Suprapubic skin (tissue), 4 donors: ENCODE results near the gene TMPO. TPM values are rescaled to one million over a fixed set of nuclear protein-coding genes. Genes with fewer than 3 reads are reported as not detected.

Source experiments
- DNase-seq, 2 donors: peaks; one replicate each; pipeline ENCODE4 v3.0.0-alpha.2; 2019; ENCODE audit warnings: low spot score in 2 of 2
- H3K27ac ChIP-seq: fragments of 200-600 bp; sonication (generic); one replicate; pipeline ENCODE4 v1.5.1; 2019
- H3K27me3 ChIP-seq: fragments of 200-600 bp; sonication (generic); one replicate; pipeline ENCODE4 v1.5.1; 2019
- H3K36me3 ChIP-seq: fragments of 200-600 bp; sonication (generic); one replicate; pipeline ENCODE4 v1.5.1; 2019
- H3K4me1 ChIP-seq: fragments of 200-600 bp; sonication (generic); one replicate; pipeline ENCODE4 v1.5.1; 2019
- H3K4me3 ChIP-seq: fragments of 200-600 bp; sonication (generic); one replicate; pipeline ENCODE4 v1.5.1; 2019; ENCODE audit warnings: mild to moderate bottlenecking
- H3K9me3 ChIP-seq: fragments of 200-600 bp; sonication (generic); one replicate; pipeline ENCODE4 v1.5.1; 2019
- EP300 ChIP-seq: sonication (generic); formaldehyde crosslinking; IDR thresholded peaks from one replicate; pipeline ENCODE4 v1.6.1; 2017; ENCODE audit warnings: antibody characterized with exemption
- POLR2A ChIP-seq, 2 donors: fragments of 450-650 bp; IDR thresholded peaks; one replicate each; pipeline ENCODE4 v1.6.1; 2017; ENCODE audit warnings: antibody characterized with exemption in 2 of 2, mild to moderate bottlenecking in 2 of 2, moderate library complexity in 2 of 2
- POLR2AphosphoS5 ChIP-seq, 3 donors: sonication (generic); formaldehyde crosslinking; IDR thresholded peaks; one replicate each; pipeline ENCODE4 v1.6.1; 2017; ENCODE audit warnings: antibody characterized with exemption in 3 of 3
- WGBS: methylation state at CpG from one replicate; pipeline ENCODE4 v1.1.5; 2018; 5-methylcytosine and 5-hydroxymethylcytosine counted together
- total RNA-seq, 4 donors: library from RNA; depleted of rRNA; stranded (reverse); fragments of >200 nt; gene quantifications; one replicate each; pipeline ENCODE4 v1.1.0, GENCODE V29; 2016
- TF ChIP-seq, protein P1 (sequence below), 2 donors: fragments of 200-600 bp in 1 of 2; fragments of 450-650 bp in 1 of 2; sonication (generic) in 1 of 2; IDR thresholded peaks; one replicate each; pipeline ENCODE4 v1.5.1; 2016 to 2019; ENCODE audit warnings: antibody characterized with exemption in 2 of 2, mild to moderate bottlenecking in 1 of 2, moderate library complexity in 1 of 2

The TMPO gene
- 10 to 100 TPM; 45.7 to 66.5 (median 51.0) TPM for total RNA-seq

GRCh38 chr12:98515287-98516110 lies at the start of gene TMPO:
Gene TMPO, plus strand, starts transcription at chr12:98515590. Its CDS starts 278 bp downstream, at chr12:98515868.
- no peaks in the 10 kb centered on the region for H3K36me3 ChIP-seq
- DNase-seq = peak; percentile 91 to 94
- H3K9me3 ChIP-seq = no peaks in the 10 kb centered on the region
- H3K27me3 ChIP-seq = no peaks in the 10 kb centered on the region
- 0% methylated on average over 34 of the region's 88 CpGs for WGBS
- TF ChIP-seq, protein P1, sequence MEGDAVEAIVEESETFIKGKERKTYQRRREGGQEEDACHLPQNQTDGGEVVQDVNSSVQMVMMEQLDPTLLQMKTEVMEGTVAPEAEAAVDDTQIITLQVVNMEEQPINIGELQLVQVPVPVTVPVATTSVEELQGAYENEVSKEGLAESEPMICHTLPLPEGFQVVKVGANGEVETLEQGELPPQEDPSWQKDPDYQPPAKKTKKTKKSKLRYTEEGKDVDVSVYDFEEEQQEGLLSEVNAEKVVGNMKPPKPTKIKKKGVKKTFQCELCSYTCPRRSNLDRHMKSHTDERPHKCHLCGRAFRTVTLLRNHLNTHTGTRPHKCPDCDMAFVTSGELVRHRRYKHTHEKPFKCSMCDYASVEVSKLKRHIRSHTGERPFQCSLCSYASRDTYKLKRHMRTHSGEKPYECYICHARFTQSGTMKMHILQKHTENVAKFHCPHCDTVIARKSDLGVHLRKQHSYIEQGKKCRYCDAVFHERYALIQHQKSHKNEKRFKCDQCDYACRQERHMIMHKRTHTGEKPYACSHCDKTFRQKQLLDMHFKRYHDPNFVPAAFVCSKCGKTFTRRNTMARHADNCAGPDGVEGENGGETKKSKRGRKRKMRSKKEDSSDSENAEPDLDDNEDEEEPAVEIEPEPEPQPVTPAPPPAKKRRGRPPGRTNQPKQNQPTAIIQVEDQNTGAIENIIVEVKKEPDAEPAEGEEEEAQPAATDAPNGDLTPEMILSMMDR (IDR thresholded peaks at IDR 0.05) = no peak
- peak in 2 of 3 donors; percentile 17 to 40 for TF ChIP-seq POLR2AphosphoS5 (IDR thresholded peaks at IDR 0.05)
- TF ChIP-seq POLR2A (IDR thresholded peaks at IDR 0.05) = peak; percentile 41 to 58
- TF ChIP-seq EP300 = no peak
- peaks cover 31% of the 10 kb centered on the region for H3K4me1 ChIP-seq
- peak within 1 kb of the TSS; percentile 96 for H3K27ac ChIP-seq
- peak within 1 kb of the TSS; percentile 100 for H3K4me3 ChIP-seq

DNA sequence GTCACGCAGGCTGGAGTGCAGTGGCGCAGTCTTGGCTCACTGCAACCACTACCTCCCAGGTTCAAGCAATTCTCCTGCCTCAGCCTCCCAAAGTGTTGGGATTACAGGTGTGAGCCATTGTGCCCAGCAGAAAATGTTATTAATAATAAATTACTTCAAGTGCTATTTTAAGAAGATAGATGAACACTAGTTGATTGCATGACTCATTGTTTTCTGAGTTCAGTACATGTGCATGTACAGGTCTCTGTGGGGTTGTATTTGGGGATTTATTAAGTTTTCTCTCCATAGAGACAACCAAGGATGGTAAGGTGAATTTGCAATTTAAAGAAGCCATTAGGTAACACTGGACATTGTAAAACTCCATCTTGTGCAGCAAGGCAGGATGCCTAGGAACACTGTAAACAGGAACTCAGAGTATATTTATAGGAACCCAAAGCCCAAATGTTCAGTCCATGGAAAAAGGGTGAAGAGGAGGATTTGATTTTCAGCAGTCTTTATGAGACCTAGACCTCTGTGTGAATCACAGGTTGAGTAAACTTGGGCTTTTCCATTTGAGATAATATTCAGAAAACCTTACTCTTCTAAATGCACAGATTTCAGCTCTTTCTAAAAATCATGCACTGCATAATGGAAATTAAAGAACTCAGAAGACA lies 49.3 kb upstream of the TMPO start:
- DNase-seq = no peak
- Histone ChIP-seq H3K27me3 (no peaks in the 10 kb centered on the region), H3K36me3 (no peaks in the 10 kb centered on the region), H3K27ac (no peak overlapping the region), H3K4me1 (no peaks in the 10 kb centered on the region), H3K4me3 (no peak overlapping the region), H3K9me3 (no peaks in the 10 kb centered on the region)
- WGBS = 69% methylated on average over 2 of the region's 2 CpGs
- TF ChIP-seq, protein P1 (IDR thresholded peaks at IDR 0.05) = no peak
- TF ChIP-seq EP300 (no peak), POLR2AphosphoS5 (IDR thresholded peaks at IDR 0.05) (no peak), POLR2A (IDR thresholded peaks at IDR 0.05) (no peak)

GRCh38 chr12:98466640-98467400 lies 48.6 kb upstream of the TMPO start:
- no peaks in the 10 kb centered on the region for H3K9me3 ChIP-seq
- no peak overlapping the region for H3K4me3 ChIP-seq
- H3K27ac ChIP-seq = no peak overlapping the region
- DNase-seq = no peak
- WGBS = 73% methylated on average over 5 of the region's 5 CpGs
- H3K4me1 ChIP-seq = no peaks in the 10 kb centered on the region
- TF ChIP-seq POLR2AphosphoS5 (IDR thresholded peaks at IDR 0.05) = no peak
- TF ChIP-seq POLR2A (IDR thresholded peaks at IDR 0.05) = no peak
- TF ChIP-seq, protein P1 (IDR thresholded peaks at IDR 0.05) = no peak
- no peaks in the 10 kb centered on the region for H3K36me3 ChIP-seq
- no peaks in the 10 kb centered on the region for H3K27me3 ChIP-seq

DNA sequence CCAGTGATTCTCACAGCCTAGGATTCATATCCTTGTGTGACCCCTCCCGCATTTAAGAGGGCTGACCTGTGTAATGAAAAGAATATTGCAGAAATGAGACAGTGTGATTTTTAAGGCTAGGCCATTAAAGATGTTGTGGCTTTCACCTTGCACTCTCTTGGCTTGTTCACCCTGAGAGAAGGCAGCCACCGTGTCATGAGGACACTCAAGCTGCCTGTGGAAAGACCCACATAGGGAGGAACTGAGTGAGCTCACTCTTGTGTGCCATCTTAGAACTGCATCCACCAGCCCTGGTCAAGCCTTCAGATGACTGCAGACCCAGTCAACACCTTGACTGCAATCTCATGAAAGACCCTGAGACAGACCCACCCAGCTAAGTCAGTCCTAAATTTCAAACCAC lies 46.3 kb upstream of the TMPO start:
- Histone ChIP-seq H3K4me1 (no peaks in the 10 kb centered on the region), H3K27ac (no peak overlapping the region), H3K9me3 (no peaks in the 10 kb centered on the region), H3K27me3 (no peaks in the 10 kb centered on the region), H3K36me3 (no peaks in the 10 kb centered on the region), H3K4me3 (no peak overlapping the region)
- no peak for DNase-seq
- TF ChIP-seq POLR2A (IDR thresholded peaks at IDR 0.05) = no peak
- TF ChIP-seq POLR2AphosphoS5 (IDR thresholded peaks at IDR 0.05) = no peak
- TF ChIP-seq, protein P1 (IDR thresholded peaks at IDR 0.05) = no peak
- TF ChIP-seq EP300 = no peak
- 94% methylated on average over 2 of the region's 2 CpGs for WGBS
